ENCODE results near the gene BUB1B. TPM values are rescaled to one million over a fixed set of nuclear protein-coding genes. Genes with fewer than 3 reads are reported as not detected.

Gene BUB1B
- total RNA-seq, 4 donors from 2014 or later, result 4.1 to 22.3 (median 7.4) TPM

GRCh38 chr15:40238532-40239403 is 77.9 kb downstream of the BUB1B start, which contains the start of gene PAK6:
Gene PAK6 (plus strand): TSS chr15:40239063. CDS start chr15:40264786, 25,723 bp downstream.
- DNase-seq, result no peak
- Histone ChIP-seq H3K27me3 (peaks cover 0 to 21% (median 0%) of the 10 kb centered on the region in 4 donors), H3K27ac (peak within 1 kb of the TSS; percentile 82 to 94 (median 86)), H3K36me3 (no peaks in the 10 kb centered on the region), H3K9me3 (no peaks in the 10 kb centered on the region), H3K4me1 (peaks cover 40 to 78% (median 51%) of the 10 kb centered on the region in 3 donors), H3K4me3 (peak within 1 kb of the TSS; percentile 26 to 63 (median 50))
- TF ChIP-seq POLR2A (IDR thresholded peaks at IDR 0.05) (no peak), CTCF (IDR thresholded peaks at IDR 0.05) (no peak)
- 7 to 14% methylated on average over 11 to 21 of the region's 39 CpGs for WGBS, 2 donors
- intact Hi-C loops (cut with DNase I), result no loop called here

- Histone ChIP-seq H3K4me1 (peaks cover 36 to 78% (median 45%) of the 10 kb centered on the region in 3 donors), H3K27me3 (peaks cover 0 to 21% (median 0%) of the 10 kb centered on the region in 4 donors), H3K36me3 (no peaks in the 10 kb centered on the region), H3K9me3 (no peaks in the 10 kb centered on the region), H3K27ac (peak overlapping the region; percentile 82 to 94 (median 86)), H3K4me3 (peak overlapping the region; percentile 26 to 63 (median 50))
- DNase-seq, result no peak
- TF ChIP-seq POLR2A (IDR thresholded peaks at IDR 0.05) (peak in 1 of 4 donors; percentile 17), CTCF (IDR thresholded peaks at IDR 0.05) (no peak)
- intact Hi-C loops (cut with DNase I), result no loop called here
- WGBS, 2 donors, result 5 to 23% methylated on average over 2 to 3 of the region's 5 CpGs
These were observed 78.5 kb downstream of the BUB1B start for GRCh38 chr15:40239404-40239692.

GRCh38 chr15:40239693-40240618 is 79.1 kb downstream of the BUB1B start:
- Histone ChIP-seq H3K27ac (peak overlapping the region; percentile 82 to 94 (median 86)), H3K4me3 (peak overlapping the region; percentile 26 to 63 (median 50))
- no peak for DNase-seq

GRCh38 chr15:40240619-40241221 is 79.9 kb downstream of the BUB1B start:
- H3K9me3 ChIP-seq, result no peaks in the 10 kb centered on the region
- intact Hi-C loops (cut with DNase I), result no loop called here
- 37 to 42% methylated on average over 3 to 4 of the region's 10 CpGs for WGBS, 2 donors
- TF ChIP-seq POLR2A (IDR thresholded peaks at IDR 0.05), result peak in 2 of 4 donors; percentile 14 to 23
- TF ChIP-seq CTCF (IDR thresholded peaks at IDR 0.05), result no peak
- peaks cover 37 to 78% (median 38%) of the 10 kb centered on the region in 3 donors for H3K4me1 ChIP-seq
- H3K27ac ChIP-seq, result peak overlapping the region; percentile 66 to 94 (median 83)
- no peak for DNase-seq
- H3K27me3 ChIP-seq, result peaks cover 0 to 21% (median 0%) of the 10 kb centered on the region in 4 donors
- H3K4me3 ChIP-seq, result peak overlapping the region; percentile 26 to 63 (median 50)
- H3K36me3 ChIP-seq, result no peaks in the 10 kb centered on the region

More at GRCh38 chr15:40239693-40240618, 79.1 kb downstream of the BUB1B start:
- H3K9me3 ChIP-seq, result no peaks in the 10 kb centered on the region
- no peaks in the 10 kb centered on the region for H3K36me3 ChIP-seq
- intact Hi-C loops (cut with DNase I), result no loop called here
- H3K27me3 ChIP-seq, result peaks cover 0 to 21% (median 0%) of the 10 kb centered on the region in 4 donors
- TF ChIP-seq CTCF (IDR thresholded peaks at IDR 0.05) (peak in 1 of 6 experiments; percentile 31), POLR2A (IDR thresholded peaks at IDR 0.05) (peak in 1 of 4 donors; percentile 31)
- 25 to 48% methylated on average over 7 to 11 of the region's 19 CpGs for WGBS, 2 donors
- H3K4me1 ChIP-seq, result peaks cover 34 to 78% (median 39%) of the 10 kb centered on the region in 3 donors
